GM19328 (cell line): Measurements from ENCODE around the gene GREB1.

Experiments
- ATAC-seq: cut with Tn5 transposase; IDR thresholded peaks from one replicate; pipeline ENCODE4 v1.9.1; 2021; ENCODE audit warnings: mild to moderate bottlenecking, moderate library complexity; ENCODE audit not compliant: unreplicated experiment

Gene GREB1

DNA sequence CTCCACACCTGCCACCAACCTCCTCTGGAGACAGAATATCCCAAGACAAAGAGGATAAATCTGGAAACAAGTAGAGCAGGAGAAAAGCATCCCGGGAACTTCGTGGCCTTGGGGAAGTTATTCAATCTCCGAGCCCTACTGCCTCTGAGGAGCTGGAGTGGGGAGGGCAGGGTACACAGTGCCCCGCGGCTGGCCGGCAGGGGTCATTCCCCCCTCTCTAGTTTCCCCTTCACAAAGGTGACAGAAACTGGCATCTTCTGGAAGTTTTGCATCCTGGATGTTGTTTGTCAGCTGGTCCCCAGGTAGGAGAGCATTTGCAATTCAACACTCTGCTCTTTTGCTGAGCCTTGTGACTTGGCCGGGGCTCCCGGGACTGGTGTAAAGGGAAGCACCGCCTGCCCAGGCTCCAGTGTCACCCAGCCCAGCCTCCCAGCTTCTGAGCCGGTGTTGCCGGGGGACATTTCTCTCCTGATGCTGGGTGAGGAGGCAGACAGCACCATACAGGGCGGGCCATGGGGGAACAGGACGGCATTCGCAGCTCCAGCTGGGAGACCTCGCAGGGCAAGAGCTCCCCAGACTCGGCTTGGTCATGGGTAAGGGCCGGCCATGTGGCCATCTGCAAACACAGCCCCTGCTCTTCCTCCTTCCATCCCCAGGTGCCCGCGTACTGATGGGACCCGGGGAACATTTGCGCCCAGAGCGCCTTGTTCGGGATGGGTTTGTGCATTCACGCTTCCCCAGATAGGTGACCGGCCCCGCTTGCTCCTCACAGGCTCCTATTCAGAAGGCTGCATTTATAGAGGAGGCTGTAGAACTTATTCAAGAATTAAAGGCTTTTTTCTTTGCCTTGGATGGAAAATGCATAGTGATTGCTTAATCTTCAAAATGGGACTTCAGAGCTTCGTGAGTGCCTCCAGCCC lies 143.6 kb downstream of the GREB1 start:
- no peak for ATAC-seq

DNA sequence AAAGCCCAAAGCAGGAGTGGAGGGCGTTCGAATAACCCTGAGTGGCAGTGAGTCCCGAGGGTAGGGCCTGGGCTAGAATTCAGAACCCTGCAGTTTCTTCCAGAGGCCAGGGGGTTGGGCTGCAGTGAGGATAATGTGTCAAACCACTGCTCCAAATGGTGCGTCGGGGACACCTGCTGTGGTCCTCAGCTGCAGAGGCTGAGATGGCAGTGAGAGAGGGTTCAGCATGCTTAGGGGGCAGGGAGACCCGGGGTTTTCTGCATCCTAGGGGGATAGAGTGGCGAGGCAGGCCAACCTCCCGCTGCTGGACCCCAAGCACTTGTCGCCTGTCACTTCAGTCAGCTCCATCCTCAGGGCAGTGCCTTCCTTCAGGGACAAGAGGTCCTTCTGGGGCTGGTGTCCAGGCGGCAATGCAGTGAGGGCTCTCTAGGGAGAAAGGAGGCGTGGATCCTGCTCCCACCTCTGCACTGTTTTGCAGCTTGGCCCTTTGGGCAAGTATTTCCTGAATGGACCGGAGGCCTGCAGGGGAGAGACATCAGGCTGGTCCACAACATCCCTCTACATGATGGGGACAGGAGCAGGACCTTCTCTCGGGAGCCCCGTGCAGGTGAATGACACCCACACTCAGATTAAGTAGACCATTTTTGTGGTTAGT lies 144.6 kb downstream of the GREB1 start:
- no peak for ATAC-seq

DNA sequence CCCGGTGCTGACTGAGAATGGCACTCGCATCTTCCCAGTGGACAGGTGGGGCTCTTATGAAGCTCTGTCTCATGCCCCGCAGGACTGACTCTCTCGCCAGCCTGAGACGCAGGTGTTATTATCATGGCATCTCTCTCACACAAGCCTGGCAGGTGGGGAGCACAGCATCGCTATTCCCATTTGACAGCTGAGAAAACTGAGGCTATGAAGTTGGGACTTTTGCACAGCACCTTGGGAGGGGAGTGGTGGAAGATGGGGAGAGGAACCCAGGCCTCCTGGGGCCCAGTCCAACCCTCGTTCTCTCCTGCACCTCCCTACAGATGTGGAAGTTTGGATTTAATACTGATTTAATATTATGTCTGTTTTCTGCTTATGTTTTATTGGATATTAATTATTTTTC lies 145.2 kb downstream of the GREB1 start:
- no peak for ATAC-seq

DNA sequence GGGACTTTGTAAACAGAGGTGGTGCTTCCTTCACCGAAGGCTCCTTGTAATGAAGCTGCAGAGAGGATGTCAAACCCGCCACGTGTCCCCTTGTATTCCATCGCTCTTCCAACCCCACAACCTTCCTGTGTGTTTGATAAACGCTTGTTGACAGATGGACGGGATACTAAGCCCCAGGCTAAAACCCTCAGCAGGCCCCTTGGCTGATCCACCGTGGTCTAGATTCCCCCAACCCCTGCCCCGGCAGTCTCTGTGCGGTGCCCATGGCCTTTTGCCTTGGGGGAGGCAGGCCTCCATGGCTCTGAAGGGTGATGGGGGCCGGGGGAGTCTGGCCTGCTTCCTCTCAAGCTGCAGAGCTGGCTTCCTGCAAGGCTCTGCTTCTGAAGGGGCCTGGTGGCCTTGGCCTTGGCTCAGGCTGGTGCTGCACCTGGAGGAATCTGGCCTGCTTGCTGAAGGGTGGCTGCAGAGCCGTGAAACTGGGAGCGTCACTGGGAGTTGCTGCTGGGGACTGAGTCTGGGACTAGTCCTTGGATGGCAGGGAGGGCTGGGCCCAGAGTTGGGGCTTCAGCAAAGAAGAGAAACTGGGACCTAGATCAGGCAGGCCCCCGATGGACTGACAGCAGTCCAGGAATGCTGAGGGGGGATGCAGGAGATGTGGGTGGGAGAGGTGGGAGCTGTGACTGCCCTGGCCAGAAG lies 145.8 kb downstream of the GREB1 start:
- no peak for ATAC-seq

DNA sequence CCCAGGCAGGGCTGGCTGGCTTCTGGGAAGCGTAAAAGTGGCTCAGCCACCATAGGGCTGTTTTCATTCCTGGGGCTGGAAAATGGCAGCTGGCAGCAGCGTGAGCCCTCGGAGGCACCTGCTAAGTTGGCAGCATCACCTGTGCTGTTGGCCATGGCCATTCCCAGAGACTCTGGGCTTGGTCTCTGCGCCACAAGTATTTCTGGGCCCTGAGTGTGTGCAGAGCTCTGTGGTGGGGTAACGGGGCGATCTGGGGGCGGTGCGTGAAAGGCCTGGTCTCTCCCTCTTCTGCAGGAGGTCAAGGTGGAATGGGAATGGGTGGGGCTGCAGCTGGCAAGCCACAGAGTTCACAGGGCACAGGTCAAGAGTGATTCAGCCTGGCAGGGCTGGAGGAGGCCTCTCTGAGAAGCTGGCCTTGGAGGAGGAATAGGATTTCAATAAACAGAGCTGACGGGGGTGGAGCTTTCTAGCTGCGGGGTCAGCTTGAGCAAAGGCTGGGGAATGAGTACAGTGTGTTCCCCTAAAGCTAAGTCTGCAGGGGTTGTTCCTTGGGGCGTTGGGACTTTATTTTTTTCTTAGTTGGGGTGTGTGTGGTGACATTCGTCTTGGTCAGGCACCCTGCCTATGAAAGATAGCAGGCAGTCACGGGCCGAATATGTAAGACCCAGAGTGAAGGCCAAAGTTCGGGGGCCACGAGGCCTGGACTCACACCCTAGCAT lies 146.5 kb downstream of the GREB1 start:
- no peak for ATAC-seq

DNA sequence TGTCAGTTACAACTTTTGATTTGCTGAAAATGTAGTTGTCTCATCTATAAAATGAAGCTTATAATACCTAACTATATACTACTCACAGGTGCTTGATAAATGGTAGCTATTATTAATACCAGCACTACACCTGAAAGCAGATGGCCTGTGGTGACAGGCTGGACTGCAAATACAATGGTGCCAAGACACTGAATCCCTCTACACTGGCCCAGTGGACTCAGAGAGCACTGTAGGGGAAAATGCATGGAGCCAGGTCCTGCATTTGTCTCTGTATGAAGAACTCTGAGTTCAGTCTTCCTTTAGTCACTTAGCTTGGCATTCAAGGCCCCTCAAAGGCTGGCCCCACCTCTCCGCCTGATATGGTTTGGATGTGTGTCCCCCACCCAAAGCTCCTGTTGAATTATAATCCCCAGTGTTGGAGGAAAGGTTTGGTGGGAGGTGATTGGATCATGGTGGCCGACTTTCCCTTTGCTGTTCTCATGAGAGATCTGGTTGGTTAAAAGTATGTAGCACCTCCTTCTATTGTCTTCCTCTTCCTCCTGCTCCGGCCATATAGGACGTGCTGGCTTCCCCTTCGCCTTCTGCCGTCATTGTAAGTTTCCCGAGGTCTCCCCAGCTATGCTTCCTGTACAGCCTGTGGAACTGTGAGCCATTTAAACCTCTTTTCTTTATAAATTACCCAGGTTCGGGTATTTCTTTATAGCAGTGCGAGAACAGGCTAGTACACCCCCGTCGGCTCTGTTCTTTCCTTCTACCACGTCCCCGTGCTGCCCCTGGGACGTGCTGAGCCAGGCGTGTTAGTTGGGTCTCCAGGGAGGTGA lies 147.3 kb downstream of the GREB1 start:
- no peak for ATAC-seq

DNA sequence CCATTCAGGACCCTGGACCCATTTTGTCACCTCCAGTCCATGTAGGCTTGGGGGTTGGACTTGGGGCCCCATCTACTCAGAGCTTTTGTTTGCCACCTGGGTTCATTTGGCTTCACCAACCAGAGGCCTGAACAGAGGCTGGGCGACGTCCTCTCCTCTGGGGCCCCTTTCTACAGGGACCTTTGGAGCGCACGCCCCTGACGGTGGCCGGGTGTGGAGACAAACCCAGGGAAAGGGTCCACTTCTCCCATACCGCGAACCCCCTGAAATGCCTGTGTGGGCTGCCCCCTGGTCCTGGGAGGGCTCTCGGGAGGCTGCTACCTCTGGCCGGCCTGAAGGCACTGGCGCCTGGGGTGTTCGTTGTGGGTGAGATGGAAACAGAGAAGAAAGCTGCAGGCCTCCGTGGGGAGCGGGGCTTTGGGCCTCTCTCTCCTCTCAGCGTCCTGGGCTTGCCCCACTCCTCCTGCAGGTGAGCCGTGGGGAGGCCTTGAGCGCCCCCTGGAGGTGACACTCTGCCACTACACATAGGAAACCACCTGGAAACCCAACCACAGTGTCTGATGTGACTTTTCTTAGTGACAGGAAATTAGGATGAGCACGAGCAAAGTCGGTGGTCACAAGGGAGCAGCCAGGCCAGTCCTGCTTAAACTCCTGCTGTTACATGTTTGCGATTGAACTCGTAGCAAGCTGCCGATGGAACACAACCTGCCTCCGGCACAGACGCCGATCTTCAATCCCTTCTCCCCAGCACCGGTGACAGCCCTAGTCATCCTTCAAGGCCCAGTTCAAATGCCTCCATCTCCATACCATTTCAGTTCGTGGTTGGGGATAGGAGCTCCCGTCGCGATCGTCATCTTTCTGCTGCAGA lies 148.1 kb downstream of the GREB1 start:
- no peak for ATAC-seq

DNA sequence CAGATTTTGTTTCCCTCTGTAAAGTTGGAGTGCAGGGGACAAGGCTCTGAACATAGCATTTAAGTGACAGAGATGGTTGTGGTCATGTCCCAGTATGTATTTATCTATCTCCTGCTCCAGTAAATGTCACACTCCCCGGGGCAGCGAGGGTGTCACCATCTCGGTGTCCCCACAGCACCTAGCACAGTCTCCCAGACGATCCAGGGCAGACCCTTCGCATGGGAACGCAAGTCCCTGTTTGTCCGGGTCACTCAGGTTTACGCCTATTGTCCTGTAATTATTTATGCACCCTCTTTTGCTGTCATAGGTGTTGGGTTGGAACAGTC lies 148.7 kb downstream of the GREB1 start:
- no peak for ATAC-seq

DNA sequence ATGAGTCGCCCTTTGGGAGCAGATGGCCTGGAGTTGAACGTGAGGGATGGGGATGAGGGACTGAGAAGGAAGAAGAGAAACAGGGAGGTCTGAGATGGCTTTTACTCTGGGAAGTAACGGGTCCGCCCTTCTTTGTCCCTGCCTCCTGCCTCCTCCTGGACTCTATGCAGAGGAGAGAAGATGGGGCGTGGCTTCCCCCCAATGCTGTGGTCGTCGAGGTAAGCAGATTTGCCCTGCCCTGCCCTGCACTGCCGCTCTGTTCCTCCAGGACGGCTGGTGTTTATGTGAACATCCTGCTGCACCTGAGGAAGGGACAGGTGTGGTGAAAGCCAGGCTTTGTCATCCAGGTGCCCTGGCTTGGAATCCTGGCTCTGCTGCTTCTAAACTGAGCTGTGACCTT lies 149.6 kb downstream of the GREB1 start:
- ATAC-seq: no peak

DNA sequence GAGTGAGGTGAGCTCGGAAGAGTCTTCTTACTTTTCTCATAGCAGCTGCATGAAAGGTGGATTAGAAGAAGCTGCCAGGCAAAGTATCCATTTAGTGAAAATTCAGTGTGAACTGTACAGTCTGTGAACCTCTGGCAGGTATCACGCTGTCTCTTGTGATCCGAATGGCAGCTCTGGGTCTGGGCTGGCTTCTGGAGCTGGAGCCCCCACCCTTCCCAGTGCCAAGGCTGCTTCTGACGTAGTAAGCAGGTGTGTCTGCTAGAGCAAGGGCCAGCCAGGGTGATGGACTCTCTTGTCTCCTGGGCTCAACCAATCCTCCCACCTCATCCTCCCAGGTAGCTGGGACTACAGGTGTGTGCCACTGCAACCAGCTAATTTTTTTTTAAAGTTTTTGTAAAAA lies 150.1 kb downstream of the GREB1 start:
- ATAC-seq: no peak

DNA sequence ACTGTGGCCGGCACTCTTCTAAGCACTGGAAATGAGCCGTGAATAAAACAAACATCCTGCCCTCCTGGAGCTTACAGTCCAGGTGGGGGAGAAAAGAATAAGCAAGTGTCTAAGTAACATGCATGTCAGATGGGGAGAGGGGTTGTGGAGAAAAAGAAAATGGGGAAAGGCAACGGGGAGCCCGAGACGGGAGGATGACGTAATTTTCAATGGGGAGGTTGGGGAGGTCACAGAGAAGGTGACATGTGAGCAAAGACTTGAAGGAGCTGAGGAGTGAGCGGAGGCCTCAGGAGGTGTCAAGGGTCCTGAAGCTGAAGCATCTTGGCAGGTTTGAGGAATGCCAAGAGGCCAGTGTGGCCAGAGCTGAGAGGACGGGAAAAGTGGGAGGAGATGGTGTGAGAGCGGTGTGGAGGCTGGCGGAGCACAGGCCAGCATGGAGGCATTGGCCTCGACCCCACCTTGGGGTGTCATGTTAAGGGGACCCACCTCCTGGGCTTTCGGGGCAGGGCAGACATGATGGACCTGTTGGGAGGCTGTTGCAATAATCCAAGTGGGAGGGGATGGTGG lies 151.1 kb downstream of the GREB1 start:
- no peak for ATAC-seq

DNA sequence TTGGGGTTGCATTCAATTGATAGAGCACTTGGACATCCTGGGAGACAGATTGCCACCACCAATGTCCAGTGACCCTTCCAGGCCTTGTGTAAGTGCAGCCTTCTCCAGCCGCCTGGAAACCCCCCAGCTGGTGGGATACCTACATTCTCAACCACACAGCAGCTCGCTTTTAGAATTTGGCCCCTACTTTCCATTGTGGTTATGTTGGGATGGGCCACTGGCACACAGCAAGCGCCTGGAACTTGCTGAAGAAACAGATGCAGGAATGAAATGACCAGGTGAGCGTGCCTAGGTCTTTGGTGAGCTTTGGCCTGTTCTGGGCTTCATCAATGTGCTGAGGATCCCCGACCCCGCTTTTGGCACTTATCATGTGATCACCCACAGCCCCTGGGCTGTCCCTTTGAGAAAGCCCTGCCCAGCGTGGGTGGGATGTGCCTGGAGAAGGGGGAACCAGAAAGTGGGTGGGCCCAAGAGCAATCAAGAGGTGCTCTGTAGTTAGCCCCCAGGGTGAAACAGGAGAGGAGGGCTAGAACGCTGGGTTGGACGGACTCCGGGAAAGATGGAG lies 152.1 kb downstream of the GREB1 start:
- ATAC-seq: no peak

DNA sequence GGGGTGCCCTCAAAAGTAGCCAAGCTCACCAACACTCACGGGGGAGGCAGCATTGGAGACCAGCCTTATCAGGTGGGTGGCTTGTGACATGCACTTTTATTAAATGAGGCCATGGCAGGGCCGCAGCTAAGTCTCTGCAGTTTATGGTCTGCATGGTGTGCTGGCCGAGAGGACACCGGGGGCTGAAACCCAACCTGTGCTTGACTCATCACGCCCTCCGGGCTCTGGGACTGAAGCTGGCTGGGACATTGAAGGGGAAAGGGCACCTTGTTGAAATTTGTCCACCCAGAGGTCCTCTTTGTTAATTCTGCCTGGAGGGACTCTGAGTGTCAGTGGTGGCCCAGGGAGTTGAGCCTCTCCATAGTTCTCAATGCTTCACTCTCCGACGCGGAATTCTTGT lies 153.9 kb downstream of the GREB1 start:
- ATAC-seq: no peak

DNA sequence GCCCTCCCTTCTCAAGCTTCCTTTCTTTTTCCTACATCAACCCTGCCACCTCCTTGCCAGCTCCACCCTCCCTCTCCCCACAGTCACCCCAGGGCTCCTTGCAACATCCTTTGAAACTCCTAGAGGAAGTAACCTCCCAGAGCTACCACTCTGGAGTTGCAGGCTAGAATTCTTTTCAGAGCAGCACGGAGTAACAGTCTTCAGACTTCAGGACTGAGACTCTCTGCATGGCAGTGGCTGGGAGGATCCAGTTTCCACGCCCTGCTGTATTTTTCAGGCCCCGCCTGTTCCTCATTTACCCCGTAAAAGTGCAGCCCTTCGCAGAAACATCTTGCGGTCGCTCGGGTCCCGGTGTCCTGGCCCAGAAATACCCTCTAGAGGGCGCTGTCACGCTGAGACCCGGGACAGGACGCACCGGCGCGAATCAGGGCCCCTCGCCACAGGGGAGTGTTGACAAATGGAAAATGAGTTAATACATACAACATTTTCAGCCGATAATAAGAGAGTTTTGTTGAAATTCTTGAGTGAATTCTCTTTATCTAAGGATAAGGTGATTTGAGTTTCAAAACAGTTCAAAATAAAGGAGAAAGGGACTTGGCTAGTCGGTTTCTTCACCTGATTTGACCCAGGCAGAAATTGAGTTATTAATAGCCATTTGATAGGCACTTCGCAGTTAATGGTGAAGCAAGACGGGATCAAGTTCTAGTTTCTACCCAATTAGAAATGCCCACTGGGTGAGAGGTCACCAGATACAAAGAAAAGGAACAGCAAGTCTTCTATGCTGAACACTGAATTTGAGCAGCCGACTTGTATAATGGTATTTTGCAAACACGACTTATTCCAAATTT lies 154.6 kb downstream of the GREB1 start:
- ATAC-seq: peak; percentile 63

DNA sequence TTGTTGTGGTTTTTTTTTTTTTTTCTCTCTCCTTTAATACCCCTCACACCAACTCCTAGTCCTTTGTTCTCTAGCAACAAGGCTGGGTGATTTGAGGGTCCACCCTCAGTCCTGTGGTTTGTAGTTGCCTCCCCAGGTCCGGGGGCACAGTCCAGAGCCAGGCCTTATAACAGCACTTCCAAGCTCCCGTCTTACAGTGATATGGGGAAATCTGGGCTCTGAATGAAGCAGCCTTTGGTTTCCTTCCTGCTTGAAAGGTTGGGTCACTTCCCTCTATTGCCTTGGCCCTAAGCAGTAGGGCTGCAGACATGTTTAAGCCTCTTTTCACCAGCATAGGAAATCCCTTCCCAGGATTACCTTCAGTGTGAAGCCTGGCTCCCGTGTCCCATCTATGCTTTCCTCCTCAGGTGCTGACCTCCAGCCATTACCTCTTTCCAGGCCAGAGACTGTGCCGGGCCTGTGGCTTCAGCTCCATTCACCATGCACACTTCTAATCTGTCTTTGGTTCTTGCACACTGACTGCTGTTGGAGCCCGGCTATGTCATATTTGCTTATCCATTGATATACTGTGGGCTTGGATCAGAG lies 157.3 kb downstream of the GREB1 start:
- no peak for ATAC-seq
